Measurements from ENCODE around the gene GRPEL1.

Gene GRPEL1

DNA sequence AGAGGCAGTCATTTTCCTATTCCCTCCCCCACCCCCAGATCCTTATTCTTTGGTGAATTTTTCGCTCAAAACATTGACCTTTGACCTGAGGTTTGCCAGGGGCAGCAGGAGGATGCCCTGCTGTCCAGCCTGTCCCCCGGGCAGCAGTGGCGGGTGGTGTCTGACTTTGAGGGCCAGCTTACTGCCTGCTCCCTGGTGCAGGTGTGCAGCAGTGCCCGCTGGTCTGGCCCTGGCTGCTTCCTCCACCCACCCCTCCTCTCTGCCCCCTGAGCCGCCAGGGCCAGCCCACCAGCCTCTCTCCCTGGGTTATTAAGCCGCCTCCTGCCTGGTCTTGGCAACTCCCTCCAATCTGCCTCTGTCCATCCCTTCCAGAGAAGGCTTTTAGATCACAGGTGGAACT, 40.8 kb upstream of the GRPEL1 start:
- TF ChIP-seq ZFX (IDR thresholded peaks at IDR 0.05) = no peak
- TF ChIP-seq, protein P1, sequence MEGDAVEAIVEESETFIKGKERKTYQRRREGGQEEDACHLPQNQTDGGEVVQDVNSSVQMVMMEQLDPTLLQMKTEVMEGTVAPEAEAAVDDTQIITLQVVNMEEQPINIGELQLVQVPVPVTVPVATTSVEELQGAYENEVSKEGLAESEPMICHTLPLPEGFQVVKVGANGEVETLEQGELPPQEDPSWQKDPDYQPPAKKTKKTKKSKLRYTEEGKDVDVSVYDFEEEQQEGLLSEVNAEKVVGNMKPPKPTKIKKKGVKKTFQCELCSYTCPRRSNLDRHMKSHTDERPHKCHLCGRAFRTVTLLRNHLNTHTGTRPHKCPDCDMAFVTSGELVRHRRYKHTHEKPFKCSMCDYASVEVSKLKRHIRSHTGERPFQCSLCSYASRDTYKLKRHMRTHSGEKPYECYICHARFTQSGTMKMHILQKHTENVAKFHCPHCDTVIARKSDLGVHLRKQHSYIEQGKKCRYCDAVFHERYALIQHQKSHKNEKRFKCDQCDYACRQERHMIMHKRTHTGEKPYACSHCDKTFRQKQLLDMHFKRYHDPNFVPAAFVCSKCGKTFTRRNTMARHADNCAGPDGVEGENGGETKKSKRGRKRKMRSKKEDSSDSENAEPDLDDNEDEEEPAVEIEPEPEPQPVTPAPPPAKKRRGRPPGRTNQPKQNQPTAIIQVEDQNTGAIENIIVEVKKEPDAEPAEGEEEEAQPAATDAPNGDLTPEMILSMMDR (conservative IDR thresholded peaks at IDR 0.05) = no peak
- no peak overlapping the region for H3K27ac ChIP-seq

DNA sequence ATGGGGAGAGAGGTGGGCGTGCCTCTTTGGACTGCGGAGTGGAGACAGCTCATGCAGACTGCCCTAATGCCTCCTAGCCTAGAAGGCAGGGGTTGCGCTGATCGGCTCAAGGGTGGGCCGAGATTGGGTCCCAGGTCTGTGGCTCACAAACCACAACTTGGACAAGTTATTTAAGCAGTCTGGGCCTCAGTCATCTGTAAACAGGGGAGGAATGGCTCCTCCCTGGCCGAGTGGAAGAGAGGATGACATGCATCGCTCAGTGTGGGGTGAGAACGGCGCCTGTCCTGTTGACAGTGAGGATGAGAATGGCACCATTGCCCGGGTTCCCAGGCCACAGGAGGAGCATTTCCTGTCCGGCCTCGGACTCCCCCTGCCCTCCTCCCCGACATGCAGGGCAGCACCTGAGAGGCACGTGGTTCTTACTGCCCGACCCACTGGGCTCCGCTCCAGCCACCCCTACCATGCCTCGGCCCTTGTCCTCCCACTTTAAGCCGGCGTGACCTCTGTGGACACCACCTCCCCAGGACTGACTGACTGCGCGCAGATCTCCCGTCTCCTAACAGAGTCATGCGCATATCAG, 40.3 kb upstream of the GRPEL1 start:
- H3K27ac ChIP-seq = no peak overlapping the region
- no peak for TF ChIP-seq ZFX (IDR thresholded peaks at IDR 0.05)

DNA sequence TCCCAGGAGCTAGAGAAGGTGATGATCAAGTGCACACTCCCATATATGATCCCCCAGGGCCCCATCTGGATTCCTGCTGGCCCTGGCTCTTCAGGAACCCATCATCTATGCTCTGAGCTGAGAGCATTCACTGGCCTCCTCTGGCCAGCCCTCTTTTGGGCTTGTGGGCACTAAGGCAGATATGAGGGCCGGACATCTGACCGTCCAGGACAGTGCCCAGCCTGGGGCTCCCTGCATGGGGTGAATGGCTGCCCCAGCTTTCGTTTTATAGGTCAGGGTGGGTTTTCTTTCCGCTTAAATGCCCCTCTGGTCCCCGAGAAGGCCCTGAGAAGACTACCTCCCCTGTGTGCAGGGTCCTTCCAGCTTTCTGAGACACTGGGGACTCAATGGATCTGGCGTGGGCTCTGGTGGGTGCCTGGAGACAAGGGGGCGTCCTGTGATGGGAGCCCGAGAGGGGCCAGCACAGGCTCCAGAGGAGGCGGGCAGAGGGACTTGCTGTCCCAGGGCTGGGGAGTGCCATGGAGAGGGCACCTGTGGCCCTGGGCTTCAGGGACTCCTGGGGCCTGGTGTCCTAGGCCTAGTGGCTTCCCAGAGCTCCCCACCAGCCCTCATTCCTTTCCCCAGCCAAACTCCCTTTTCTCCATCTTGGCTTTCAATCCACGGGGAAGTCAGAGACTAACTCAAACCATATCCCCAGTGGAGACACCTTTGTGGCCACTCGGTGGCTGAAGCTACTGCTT, 39.5 kb upstream of the GRPEL1 start:
- no peak for TF ChIP-seq ZFX (IDR thresholded peaks at IDR 0.05)
- TF ChIP-seq, protein P1 (conservative IDR thresholded peaks at IDR 0.05) = no peak
- H3K27ac ChIP-seq = no peak overlapping the region

DNA sequence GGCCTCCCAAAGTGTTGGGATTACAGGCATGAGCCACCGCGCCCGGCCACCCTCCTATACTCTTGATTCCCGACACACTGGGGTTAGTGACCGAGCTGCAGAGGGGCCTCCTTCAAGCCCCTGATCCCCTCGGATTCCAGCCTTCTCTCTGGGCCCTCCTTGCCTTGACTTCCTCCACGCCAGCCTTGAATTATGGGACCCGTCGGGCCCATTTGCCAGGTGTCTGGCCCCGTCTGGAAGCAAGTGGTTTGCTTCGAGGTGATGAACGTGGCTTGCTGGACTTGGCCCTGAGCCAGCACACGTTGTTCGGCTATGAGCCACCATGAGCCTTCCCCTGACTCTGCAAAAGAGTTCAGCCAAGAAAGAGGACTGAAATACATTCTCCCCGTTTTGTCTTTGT, 37.4 kb upstream of the GRPEL1 start:
- no peak overlapping the region for H3K27ac ChIP-seq
- TF ChIP-seq, protein P1 (conservative IDR thresholded peaks at IDR 0.05) = no peak
- TF ChIP-seq ZFX (IDR thresholded peaks at IDR 0.05) = no peak

DNA sequence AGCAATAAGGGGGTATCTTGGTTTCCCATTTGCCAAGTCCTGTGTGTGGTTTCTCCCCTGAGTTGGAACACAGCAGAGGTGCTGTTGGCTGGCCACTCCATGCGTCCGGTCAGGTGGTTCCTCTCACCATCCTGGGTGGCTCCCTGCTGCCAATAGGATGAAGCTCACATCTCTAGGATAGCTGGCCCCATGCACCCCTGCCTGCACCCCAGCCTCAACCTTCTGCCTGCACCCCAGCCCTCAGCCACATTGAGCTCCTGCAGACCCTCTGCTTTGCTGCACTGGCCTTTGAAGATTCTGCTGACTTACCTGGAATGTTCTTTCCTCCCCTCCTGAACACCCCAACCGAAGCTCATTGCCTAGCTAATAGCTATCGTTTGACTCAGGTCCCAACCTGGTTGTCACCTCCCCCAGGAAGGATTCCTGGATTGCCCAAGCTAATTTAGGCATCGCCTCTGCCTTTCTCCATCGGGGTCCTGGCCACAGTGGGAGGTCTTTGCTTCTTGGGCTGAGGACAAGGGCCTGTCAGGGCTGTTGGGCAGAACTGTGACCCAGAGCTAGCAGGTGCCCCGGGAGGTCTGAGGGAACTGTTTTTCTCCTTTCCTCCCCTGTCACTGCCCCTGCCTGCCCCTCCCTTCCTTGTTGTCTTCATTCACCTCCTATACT, 36.6 kb upstream of the GRPEL1 start:
- TF ChIP-seq ZFX (IDR thresholded peaks at IDR 0.05) = no peak
- TF ChIP-seq, protein P1 (conservative IDR thresholded peaks at IDR 0.05) = no peak
- peak overlapping the region; percentile 73; the same call in 1 of the 2 replicates for H3K27ac ChIP-seq

DNA sequence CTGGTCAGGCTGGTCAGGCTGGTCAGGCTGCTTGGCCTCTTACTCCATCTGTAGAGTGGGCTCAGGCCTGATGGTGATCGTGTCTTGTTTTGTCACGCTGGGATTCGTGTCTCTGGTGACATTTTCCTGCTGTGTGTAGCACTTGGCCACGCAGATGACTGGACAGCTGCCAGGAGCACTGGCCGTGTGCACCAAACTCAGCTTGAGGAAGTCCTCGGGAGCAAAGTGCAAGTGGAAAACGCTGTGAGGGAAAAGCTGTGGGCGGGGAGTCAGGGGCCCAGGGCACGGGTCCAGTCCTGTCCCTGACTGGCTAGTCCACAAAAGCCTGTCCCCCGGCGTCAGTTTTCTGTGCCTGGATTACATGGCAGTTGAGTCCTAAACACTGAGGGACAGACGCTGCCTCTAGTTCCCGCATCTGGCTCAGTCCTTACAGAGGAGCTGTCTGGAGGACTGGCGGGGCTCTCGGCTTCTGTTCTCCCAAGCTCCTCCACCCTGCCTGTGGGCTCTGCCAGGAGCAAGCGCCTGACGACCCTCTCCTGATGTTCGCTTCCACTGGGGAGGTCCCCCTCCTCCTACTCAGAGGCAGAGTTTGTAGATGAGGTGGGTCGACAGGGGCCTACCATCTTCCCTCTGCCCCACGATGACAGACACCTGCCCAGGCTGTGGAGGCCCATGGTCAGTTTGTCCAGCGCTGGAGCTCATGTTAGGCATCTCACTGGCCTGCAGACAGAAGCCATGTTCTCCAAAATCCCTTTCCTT, 35.9 kb upstream of the GRPEL1 start:
- peak overlapping the region; percentile 73 for H3K27ac ChIP-seq
- TF ChIP-seq ZFX (IDR thresholded peaks at IDR 0.05) = no peak
- TF ChIP-seq, protein P1 (conservative IDR thresholded peaks at IDR 0.05) = no peak

DNA sequence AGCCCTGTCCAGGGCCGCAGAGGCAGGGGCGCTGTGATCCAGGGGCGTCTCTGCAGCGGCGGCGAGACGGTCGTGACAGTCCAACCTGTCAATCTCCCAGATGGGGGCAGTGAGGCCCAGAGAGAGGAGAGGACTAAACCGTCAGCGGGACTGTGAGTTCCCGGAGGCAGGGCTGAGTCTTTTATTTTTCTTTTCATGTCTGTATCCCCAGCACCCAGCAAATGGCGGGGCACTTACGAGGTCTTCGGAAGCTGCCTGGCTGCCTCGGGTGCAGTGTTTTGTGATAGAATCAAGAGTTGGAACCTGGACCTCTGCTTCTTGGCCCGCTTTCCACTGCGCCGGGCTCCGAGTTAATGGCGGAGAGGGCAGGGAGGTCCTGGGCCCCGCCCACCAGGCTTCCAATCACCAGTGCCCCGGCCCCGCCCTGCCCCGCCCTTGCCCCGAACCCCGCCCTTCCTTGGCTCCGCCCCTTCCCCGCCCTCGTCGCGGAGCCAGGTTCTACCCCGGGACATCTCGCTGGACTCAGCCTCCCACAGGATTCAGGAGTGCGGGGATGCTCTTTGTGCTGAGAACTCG, 35.3 kb upstream of the GRPEL1 start:
- peak overlapping the region; percentile 73 for H3K27ac ChIP-seq
- TF ChIP-seq ZFX (IDR thresholded peaks at IDR 0.05) = peak; percentile 27; the same call in 1 of the 2 replicates
- TF ChIP-seq, protein P1 (conservative IDR thresholded peaks at IDR 0.05) = no peak

DNA sequence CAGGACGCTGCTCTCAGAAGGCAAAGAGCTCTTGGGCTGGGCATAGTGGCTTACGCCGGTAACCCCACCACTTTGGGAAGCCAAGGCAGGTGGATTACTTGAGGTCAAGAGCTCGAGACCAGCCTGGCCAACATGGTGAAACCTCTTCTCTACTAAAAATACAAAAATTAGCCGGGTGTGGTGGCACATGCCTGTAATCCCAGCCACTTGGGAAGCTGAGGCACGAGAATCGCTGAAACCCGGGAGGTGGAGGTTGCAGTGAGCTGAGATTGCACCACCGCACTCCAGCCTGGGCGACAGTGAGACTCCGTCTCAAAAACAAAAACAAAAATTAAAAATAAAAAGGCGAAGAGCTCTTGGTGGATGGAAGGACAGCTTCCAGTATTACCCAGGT, 34.6 kb upstream of the GRPEL1 start:
- H3K27ac ChIP-seq = peak overlapping the region; percentile 73

Measured in C4-2B (cell line).